HepG2 (cell line): ENCODE measurements around the gene FBF1. TPM values are rescaled to one million over a fixed set of nuclear protein-coding genes. Genes with fewer than 3 reads are reported as not detected.

Experiments
- CAMTA2 ChIP-seq: sonication (generic); formaldehyde crosslinking; IDR thresholded peaks from 2 replicates; pipeline ENCODE4 v1.4.0; 2020; ENCODE audit warnings: mild to moderate bottlenecking, missing genetic modification reagents, borderline replicate concordance
- CBX1 ChIP-seq: IDR thresholded peaks from one replicate; pipeline ENCODE4 v1.6.1; 2016; ENCODE audit warnings: antibody characterized with exemption, low read depth
- ESRRA ChIP-seq: sonication (generic); formaldehyde crosslinking; IDR thresholded peaks from 2 replicates; pipeline ENCODE4 v1.5.1; 2020; ENCODE audit warnings: mild to moderate bottlenecking, low read depth, missing genetic modification reagents
- FOXO1 ChIP-seq: sonication (generic); formaldehyde crosslinking; IDR thresholded peaks from 2 replicates; pipeline ENCODE4 v1.4.0; 2020; ENCODE audit warnings: missing genetic modification reagents
- HCFC1 ChIP-seq: fragments of 150-350 bp; IDR thresholded peaks from 2 replicates; pipeline ENCODE4 v1.6.1; 2014; ENCODE audit warnings: low read depth, low read length
- MXD4 ChIP-seq: IDR thresholded peaks from 2 replicates; pipeline ENCODE4 v1.6.1; 2016; ENCODE audit warnings: mild to moderate bottlenecking, missing biosample characterization, missing genetic modification reagents
- RARA ChIP-seq: IDR thresholded peaks from 2 replicates; pipeline ENCODE4 v1.6.1; 2016; ENCODE audit warnings: missing genetic modification reagents, missing compliant biosample characterization
- TCF7 ChIP-seq: sonication (generic); IDR thresholded peaks from 2 replicates; pipeline ENCODE4 v1.6.1; 2016; ENCODE audit warnings: antibody characterized with exemption, low read depth
- ZFP1 ChIP-seq: IDR thresholded peaks from 2 replicates; pipeline ENCODE4 v1.6.1; 2016
- ZNF124 ChIP-seq: sonication (generic); formaldehyde crosslinking; IDR thresholded peaks from 2 replicates; pipeline ENCODE4 v1.4.0; 2020; ENCODE audit warnings: missing genetic modification reagents
- ZNF230 ChIP-seq: sonication (generic); formaldehyde crosslinking; IDR thresholded peaks from 2 replicates; pipeline ENCODE4 v1.4.0; 2020; ENCODE audit warnings: mild to moderate bottlenecking, missing genetic modification reagents
- ZNF234 ChIP-seq: sonication (generic); formaldehyde crosslinking; conservative IDR thresholded peaks from 2 replicates; pipeline ENCODE4 v1.5.1; 2020; ENCODE audit warnings: mild to moderate bottlenecking, missing genetic modification reagents
- ZNF264 ChIP-seq: sonication (generic); formaldehyde crosslinking; IDR thresholded peaks from 2 replicates; pipeline ENCODE4 v1.4.0; 2020; ENCODE audit warnings: missing genetic modification reagents
- ZNF329 ChIP-seq: sonication (generic); formaldehyde crosslinking; IDR thresholded peaks from 2 replicates; pipeline ENCODE4 v1.9.0; 2021; ENCODE audit warnings: low read depth, mild to moderate bottlenecking, missing genetic modification reagents
- ZNF567 ChIP-seq: sonication (generic); formaldehyde crosslinking; IDR thresholded peaks from 2 replicates; pipeline ENCODE4 v1.8.1; 2023; ENCODE audit warnings: mild to moderate bottlenecking, missing genetic modification reagents, borderline replicate concordance
- polyA plus RNA-seq, 8 experiments: library from polyadenylated mRNA; depleted of rRNA in 3 of 8; stranded (reverse) in 7 of 8; unstranded in 1 of 8; fragments of >200 nt; fragmentation: Illumina TruSeq in 4 of 8; extraction: Trizol in 4 of 8; gene quantifications; 2 replicates each; pipeline versions ENCODE4 v1.2.1 to v1.2.3, GENCODE V29; 2011 to 2016; ENCODE audit warnings: low read depth in 4 of 8, missing spikeins in 1 of 8, mixed read lengths in 1 of 8; ENCODE audit not compliant: insufficient read depth in 1 of 8
- total RNA-seq, 5 experiments: library from RNA; depleted of rRNA; stranded (reverse); fragments of >200 nt; fragmentation: Illumina TruSeq; extraction: Trizol; gene quantifications; 2 replicates each; pipeline ENCODE4 v1.2.3, GENCODE V29; 2016; ENCODE audit warnings: low read depth in 1 of 5
- TF ChIP-seq, protein P1 (sequence below): sonication (generic); formaldehyde crosslinking; IDR thresholded peaks from 2 replicates; pipeline ENCODE4 v1.5.0; 2020; ENCODE audit warnings: missing genetic modification reagents
- TF ChIP-seq, protein P2 (sequence below): sonication (generic); formaldehyde crosslinking; IDR thresholded peaks from 2 replicates; pipeline ENCODE4 v1.5.1; 2020; ENCODE audit warnings: missing genetic modification reagents, mild to moderate bottlenecking, borderline replicate concordance
- TF ChIP-seq, protein P3 (sequence below): sonication (generic); formaldehyde crosslinking; IDR thresholded peaks from 2 replicates; pipeline ENCODE4 v1.4.0; 2020; ENCODE audit warnings: mild to moderate bottlenecking, missing genetic modification reagents, borderline replicate concordance
- TF ChIP-seq, protein P4 (sequence below): IDR thresholded peaks from 2 replicates; pipeline ENCODE4 v1.6.1; 2016; ENCODE audit warnings: missing biosample characterization, missing genetic modification reagents, low read depth
- TF ChIP-seq, protein P5 (sequence below): sonication (generic); formaldehyde crosslinking; IDR thresholded peaks from 2 replicates; pipeline ENCODE4 v1.5.1; 2020; ENCODE audit warnings: mild to moderate bottlenecking, missing genetic modification reagents, moderate library complexity

Gene FBF1
- total and polyA plus RNA-seq, 2 of the 13 experiments (the other 11 are each of a cell fraction or from before 2014, with no cell fraction given) = 2.4 to 8.1 TPM

DNA sequence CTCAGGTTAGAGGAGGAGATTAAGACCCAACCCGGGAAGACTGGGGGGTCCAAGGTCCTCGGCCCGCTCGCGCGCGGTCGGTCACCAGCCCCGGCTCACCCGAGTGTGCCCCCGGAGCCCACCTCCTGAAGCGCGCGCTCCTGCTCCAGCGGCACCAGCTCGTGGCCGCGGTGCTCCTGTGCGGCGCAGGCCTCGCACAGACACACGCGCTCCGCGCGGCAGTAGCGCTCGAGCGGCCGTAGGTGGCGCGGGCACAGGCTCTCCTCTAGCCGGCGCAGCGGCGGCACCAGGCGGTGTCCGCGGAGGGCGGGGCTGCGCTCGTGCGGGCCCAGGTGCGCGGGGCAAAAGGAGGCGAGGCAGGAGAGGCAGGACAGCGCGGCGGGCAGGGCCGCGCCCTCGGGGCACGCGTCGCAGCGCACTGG lies 63.1 kb downstream of the FBF1 start (continued):
- TF ChIP-seq, protein P1, sequence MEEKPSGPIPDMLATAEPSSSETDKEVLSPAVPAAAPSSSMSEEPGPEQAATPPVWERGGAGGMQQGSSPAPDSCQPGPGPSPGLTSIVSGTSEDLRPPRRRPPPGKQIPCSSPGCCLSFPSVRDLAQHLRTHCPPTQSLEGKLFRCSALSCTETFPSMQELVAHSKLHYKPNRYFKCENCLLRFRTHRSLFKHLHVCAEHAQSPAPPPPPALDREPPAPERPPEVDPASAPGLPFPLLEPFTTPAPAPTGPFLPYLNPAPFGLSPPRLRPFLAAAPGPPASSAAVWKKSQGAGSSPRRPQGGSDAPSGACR (CRISPR knock-in tag) = no peak; the same call in 1 of the 2 replicates
- no peak for TF ChIP-seq TCF7
- peak; percentile 67; the same call in 1 of the 2 replicates for TF ChIP-seq FOXO1 (CRISPR knock-in tag)
- TF ChIP-seq ZNF234 (CRISPR knock-in tag) = no peak; the same call in 1 of the 2 replicates
- peak; percentile 21; the same call in 1 of the 2 replicates for TF ChIP-seq CAMTA2 (CRISPR knock-in tag)
- 0 out of 2 replicates have a peak, but pooled peaks have one; percentile 67 for TF ChIP-seq ZNF329 (CRISPR knock-in tag)
- TF ChIP-seq ZNF567 = 0 out of 2 replicates have a peak, but pooled peaks have one; percentile 11
- no peak for TF ChIP-seq ZNF124 (CRISPR knock-in tag)
- no peak; the same call in 1 of the 2 replicates for TF ChIP-seq ZNF230
- TF ChIP-seq ESRRA (CRISPR knock-in tag) = no peak
- TF ChIP-seq, protein P2, sequence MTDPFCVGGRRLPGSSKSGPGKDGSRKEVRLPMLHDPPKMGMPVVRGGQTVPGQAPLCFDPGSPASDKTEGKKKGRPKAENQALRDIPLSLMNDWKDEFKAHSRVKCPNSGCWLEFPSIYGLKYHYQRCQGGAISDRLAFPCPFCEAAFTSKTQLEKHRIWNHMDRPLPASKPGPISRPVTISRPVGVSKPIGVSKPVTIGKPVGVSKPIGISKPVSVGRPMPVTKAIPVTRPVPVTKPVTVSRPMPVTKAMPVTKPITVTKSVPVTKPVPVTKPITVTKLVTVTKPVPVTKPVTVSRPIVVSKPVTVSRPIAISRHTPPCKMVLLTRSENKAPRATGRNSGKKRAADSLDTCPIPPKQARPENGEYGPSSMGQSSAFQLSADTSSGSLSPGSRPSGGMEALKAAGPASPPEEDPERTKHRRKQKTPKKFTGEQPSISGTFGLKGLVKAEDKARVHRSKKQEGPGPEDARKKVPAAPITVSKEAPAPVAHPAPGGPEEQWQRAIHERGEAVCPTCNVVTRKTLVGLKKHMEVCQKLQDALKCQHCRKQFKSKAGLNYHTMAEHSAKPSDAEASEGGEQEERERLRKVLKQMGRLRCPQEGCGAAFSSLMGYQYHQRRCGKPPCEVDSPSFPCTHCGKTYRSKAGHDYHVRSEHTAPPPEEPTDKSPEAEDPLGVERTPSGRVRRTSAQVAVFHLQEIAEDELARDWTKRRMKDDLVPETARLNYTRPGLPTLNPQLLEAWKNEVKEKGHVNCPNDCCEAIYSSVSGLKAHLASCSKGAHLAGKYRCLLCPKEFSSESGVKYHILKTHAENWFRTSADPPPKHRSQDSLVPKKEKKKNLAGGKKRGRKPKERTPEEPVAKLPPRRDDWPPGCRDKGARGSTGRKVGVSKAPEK (CRISPR knock-in tag) = no peak
- 0 out of 2 replicates have a peak, but pooled peaks have one; percentile 7 for TF ChIP-seq RARA (CRISPR knock-in tag)
- no peak for TF ChIP-seq HCFC1
- TF ChIP-seq ZNF264 = no peak
- TF ChIP-seq, protein P3, sequence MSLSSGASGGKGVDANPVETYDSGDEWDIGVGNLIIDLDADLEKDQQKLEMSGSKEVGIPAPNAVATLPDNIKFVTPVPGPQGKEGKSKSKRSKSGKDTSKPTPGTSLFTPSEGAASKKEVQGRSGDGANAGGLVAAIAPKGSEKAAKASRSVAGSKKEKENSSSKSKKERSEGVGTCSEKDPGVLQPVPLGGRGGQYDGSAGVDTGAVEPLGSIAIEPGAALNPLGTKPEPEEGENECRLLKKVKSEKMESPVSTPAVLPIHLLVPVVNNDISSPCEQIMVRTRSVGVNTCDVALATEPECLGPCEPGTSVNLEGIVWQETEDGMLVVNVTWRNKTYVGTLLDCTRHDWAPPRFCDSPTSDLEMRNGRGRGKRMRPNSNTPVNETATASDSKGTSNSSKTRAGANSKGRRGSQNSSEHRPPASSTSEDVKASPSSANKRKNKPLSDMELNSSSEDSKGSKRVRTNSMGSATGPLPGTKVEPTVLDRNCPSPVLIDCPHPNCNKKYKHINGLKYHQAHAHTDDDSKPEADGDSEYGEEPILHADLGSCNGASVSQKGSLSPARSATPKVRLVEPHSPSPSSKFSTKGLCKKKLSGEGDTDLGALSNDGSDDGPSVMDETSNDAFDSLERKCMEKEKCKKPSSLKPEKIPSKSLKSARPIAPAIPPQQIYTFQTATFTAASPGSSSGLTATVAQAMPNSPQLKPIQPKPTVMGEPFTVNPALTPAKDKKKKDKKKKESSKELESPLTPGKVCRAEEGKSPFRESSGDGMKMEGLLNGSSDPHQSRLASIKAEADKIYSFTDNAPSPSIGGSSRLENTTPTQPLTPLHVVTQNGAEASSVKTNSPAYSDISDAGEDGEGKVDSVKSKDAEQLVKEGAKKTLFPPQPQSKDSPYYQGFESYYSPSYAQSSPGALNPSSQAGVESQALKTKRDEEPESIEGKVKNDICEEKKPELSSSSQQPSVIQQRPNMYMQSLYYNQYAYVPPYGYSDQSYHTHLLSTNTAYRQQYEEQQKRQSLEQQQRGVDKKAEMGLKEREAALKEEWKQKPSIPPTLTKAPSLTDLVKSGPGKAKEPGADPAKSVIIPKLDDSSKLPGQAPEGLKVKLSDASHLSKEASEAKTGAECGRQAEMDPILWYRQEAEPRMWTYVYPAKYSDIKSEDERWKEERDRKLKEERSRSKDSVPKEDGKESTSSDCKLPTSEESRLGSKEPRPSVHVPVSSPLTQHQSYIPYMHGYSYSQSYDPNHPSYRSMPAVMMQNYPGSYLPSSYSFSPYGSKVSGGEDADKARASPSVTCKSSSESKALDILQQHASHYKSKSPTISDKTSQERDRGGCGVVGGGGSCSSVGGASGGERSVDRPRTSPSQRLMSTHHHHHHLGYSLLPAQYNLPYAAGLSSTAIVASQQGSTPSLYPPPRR (CRISPR knock-in tag) = 0 out of 2 replicates have a peak, but pooled peaks have one; percentile 25
- TF ChIP-seq MXD4 (CRISPR knock-in tag) = peak; percentile 68
- TF ChIP-seq, protein P4, sequence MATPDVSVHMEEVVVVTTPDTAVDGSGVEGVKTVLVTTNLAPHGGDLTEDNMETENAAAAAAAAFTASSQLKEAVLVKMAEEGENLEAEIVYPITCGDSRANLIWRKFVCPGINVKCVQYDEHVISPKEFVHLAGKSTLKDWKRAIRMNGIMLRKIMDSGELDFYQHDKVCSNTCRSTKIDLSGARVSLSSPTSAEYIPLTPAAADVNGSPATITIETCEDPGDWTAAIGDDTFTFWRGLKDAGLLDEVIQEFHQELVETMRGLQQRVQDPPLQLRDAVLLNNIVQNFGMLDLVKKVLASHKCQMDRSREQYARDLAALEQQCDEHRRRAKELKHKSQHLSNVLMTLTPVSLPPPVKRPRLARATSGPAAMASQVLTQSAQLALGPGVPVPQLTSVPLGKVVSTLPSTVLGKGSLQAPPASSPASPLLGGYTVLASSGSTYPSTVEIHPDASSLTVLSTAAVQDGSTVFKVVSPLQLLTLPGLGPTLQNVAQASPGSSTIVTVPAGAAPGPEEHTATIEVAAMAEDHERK = no peak
- TF ChIP-seq, protein P5, sequence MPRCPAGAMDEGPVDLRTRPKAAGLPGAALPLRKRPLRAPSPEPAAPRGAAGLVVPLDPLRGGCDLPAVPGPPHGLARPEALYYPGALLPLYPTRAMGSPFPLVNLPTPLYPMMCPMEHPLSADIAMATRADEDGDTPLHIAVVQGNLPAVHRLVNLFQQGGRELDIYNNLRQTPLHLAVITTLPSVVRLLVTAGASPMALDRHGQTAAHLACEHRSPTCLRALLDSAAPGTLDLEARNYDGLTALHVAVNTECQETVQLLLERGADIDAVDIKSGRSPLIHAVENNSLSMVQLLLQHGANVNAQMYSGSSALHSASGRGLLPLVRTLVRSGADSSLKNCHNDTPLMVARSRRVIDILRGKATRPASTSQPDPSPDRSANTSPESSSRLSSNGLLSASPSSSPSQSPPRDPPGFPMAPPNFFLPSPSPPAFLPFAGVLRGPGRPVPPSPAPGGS (CRISPR knock-in tag) = peak; percentile 90
- no peak for TF ChIP-seq ZFP1 (CRISPR knock-in tag)
- TF ChIP-seq CBX1 = no peak
